T-helper 2 cell (primary cell): ENCODE data around the gene CLCNKB.
"Not testable (repeated sequence)": the region's sequence is repeated elsewhere in the genome, so short reads cannot be mapped to it uniquely, and the experiment has no call there.

Experiments
- DNase-seq, 5 experiments: peaks; one replicate each; pipeline versions ENCODE4 v3.0.0 to v3.0.0-alpha.2; 2012 to 2022

CLCNKB gene

GRCh38 chr1:16061989-16062686, 18.6 kb downstream of the CLCNKB start:
- not testable (repeated sequence) for DNase-seq

- DNase-seq = not testable (repeated sequence)
Measured at GRCh38 chr1:16062687-16063075, 19.1 kb downstream of the CLCNKB start.

GRCh38 chr1:16063226-16063829, 19.7 kb downstream of the CLCNKB start:
- DNase-seq = no peak

- no peak for DNase-seq
Measured at GRCh38 chr1:16063921-16064320, 20.3 kb downstream of the CLCNKB start.

DNA sequence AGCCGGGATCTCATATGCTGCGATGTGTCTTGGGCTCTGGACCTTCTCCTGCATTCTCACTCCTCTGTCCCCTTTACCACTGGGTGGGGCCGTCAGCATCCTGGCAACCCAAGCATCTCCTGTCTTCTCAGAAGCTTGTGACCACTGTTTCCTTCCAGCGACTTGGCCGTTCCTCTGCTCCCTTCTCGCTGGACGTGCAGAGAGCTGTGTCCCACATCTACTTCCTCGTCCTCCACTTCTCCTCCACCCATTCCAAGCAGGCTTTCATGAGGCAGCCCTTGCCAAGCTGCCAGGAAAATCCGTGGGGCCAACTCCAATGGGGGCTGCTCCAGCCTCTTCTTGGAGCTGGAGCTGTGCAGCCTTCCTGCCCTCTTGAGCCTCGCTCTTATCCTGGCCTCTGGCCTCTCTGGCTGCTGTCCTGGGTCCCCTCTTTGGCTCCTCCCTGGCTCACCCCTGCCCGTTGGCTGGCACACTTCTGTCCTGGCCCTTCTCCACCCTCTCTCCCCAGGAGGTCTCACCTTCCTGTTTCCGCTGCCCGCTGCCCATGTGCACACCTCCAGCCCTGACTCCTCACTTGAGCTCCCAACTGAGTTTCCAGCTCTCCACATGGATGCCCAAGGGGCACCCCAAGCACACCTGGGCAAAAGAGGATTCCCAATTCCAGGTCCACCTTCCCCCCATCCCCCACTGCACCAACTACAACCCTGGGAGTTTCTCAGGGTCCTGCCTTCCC, 21.1 kb downstream of the CLCNKB start:
- no peak for DNase-seq

DNA sequence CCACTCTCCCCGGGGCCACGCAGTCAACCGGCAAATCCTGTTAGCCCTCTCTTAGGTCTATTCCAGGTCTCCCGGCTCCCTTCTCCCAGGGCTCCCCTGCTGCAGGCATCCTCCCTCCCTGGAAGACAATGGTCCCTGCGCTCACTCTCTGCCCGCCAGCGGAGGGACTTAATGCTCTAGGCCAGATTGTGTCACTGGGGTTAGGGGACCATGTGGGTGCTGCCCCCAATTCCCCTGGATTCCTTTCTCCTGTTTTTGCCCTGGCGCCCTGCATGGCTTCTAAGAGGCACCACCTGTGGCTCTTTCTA, 21.6 kb downstream of the CLCNKB start:
- DNase-seq = no peak

- no peak for DNase-seq
Measured at GRCh38 chr1:16066245-16066644, 22.7 kb downstream of the CLCNKB start.

DNA sequence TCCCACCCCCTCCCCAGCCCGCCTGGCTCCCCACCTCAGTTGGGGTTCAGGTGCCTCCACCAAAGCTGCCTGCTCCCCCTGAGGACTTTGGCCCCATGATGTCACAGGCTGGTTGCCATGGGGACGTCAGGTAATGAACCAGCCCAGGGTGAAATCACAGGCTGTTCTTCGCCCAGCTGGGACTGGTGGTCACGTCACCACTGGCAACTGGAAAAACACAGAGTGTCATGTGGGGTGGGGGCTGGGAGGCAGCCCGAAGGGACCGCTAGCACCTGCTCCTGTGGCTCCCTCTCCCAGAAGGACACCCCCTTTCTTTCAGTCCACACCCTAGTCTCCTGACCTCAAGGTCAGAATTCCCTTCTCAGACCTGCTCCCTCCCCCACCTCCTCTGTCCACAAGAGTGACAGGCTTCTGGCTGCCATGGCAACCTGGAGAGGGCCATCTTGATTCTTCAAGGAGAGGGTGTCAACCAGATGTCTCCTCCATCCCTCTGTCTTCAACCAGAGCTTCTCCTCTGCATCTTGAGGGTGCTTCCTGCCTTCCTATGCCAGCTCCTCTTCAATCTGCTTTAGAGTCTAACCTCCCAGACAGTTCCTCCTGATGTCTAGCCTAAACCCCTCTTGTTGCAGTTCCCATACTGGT, 23.7 kb downstream of the CLCNKB start:
- DNase-seq = no peak

- DNase-seq = no peak
Measured at GRCh38 chr1:16067933-16068332, 24.4 kb downstream of the CLCNKB start.

GRCh38 chr1:16068356-16069270, 25.0 kb downstream of the CLCNKB start:
- no peak for DNase-seq

DNA sequence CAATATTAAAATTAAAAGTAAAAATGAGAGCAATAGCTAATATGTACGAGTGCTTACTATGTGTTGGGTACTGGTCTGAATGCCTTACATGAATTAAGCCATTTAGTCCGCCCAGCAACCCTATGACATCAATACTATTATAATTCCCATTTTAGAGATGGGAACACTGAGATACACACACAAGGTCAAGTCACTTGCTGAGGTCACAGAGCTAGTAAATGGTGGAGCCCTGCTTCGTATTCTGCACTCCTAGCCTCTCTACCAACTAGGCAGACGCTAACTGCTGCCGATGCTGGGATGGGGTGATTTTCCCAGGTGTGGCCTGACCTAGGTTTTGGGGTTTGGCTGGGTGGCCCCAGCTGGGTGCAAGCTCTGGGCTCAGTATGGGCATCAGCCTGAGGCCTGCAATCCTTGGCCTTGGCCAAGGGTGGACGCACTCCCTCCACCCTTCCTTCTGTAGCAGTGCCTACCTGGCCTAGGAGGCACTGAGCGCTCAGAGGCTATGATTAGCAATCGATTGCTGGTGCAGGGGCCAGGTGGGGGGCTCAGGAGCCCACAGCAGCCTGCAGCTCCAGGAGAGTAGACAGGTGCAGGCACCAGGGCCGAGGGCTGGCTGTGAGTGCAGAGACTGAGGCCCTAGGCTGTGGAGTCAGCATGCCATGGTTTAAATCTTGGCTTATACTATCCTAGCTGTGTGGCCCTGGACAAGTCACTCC, 27.2 kb downstream of the CLCNKB start:
- no peak for DNase-seq

GRCh38 chr1:16071614-16072013, 28.0 kb downstream of the CLCNKB start:
- no peak for DNase-seq

DNA sequence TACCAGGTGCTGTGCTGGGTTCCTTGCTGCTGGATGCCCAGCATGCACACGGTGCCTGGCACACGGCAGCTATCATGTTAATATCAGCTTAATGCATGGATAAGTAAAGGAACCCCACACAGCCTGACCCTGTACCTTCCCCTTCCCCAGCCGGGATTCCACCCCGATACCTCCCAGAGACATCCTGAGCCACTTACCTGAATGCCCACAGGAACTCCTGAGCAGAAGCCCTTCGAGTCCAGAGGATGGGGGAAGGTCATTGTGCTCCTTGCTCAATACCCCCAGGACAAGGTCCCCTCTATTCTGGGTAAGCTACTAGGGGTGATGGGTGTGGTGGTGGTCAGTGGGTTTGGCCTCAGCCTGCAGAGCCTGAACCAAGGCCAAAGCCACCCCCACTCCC, 28.5 kb downstream of the CLCNKB start:
- DNase-seq = no peak

DNA sequence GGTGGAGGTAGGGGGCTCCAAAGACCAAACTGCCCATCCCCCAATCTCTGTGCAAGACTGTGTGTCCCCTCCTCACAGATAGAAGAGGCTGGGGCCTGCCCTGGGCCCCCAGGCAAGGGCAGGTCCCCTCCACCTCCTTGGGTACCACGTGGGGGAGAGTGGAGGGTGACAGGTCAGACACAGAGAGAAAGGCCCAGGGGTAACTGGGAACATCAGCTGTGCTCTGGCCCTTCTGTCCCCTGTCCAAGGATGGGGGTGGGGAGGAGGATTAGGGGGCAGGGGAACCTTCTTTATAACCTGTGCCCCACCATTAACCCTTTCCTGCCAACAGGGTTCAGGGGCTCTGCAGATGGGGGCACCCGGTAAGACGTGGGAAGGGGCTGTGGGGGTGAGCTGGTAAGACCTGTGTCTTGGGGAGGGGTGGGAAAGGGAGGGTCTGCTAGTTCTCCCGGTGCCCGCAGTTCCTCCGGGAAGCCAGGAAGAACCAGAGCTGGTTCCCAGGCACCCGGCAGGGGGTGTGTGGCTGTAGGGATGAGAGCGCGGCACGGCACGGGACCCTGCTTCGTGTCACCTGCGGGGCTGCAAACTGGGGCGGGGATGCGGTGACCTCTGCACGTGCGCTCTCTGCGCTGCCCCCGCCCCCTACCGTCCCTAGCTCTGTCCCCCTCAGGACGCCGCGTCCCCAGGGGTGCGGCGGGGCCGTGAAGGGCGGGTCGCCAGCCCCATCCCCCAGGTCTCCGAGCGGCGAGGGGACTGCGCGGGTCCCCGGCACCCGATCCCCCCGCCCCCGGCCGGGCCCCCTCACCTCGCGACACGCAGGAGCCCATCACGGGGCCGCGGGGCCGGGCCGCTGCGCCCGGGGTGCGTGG, 29.3 kb downstream of the CLCNKB start:
- no peak for DNase-seq

- peak; percentile 8 to 41 (median 23) for DNase-seq
Measured at GRCh38 chr1:16073490-16074119, 30.0 kb downstream of the CLCNKB start, which contains the start of gene FAM131C. FAM131C (minus strand) TSS chr1:16073651; CDS start chr1:16073442, 209 bp downstream.

DNA sequence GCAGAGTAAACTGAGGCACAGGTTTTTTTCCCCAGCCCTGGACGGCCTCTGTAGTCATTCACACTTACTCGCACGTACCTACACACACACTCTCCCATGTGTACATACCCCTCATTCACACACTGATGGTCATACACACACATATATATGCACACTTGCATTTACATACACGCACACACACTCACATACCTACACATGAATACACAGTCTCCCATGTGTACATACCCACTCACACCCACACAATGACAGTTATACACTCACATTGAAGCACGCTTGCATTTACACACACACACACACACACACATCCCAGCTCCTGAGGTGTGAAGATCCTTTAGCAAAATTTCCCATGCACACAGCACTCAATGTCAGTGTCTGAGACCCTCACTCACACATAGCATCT, 30.6 kb downstream of the CLCNKB start:
- DNase-seq = no peak

DNA sequence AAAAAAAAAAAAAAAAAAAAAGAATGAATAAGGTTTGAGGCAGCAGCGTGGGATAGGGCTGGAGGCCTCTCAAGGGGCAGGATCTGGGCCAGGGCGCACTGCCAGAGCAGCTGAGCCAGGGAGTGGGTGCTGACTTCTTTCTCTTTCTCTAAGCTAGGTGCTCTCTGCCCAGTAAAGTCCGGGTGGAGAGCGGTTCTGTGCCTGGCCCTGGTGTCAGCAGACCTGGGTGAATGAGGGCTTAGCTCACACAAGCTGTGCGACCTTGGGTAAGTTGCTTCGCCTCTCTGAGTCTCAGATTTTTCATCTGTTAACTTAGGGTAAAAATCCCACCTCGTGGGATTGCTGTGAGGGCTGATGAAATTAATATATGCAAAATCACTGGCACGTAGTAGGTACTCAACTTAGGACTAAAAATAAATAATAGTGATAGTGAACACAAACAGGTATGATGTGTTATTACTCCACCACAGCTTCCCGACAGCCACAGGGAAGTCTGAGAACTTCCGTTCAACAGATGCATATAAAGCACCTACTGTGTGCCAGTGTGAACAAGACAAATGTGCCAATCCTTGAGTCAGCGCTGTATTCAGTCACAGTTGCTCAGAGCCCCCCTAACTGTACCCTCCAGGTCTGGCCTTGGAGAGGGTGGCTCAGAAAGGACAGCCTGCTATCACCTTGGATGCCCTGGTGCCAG, 31.9 kb downstream of the CLCNKB start:
- DNase-seq = no peak

DNA sequence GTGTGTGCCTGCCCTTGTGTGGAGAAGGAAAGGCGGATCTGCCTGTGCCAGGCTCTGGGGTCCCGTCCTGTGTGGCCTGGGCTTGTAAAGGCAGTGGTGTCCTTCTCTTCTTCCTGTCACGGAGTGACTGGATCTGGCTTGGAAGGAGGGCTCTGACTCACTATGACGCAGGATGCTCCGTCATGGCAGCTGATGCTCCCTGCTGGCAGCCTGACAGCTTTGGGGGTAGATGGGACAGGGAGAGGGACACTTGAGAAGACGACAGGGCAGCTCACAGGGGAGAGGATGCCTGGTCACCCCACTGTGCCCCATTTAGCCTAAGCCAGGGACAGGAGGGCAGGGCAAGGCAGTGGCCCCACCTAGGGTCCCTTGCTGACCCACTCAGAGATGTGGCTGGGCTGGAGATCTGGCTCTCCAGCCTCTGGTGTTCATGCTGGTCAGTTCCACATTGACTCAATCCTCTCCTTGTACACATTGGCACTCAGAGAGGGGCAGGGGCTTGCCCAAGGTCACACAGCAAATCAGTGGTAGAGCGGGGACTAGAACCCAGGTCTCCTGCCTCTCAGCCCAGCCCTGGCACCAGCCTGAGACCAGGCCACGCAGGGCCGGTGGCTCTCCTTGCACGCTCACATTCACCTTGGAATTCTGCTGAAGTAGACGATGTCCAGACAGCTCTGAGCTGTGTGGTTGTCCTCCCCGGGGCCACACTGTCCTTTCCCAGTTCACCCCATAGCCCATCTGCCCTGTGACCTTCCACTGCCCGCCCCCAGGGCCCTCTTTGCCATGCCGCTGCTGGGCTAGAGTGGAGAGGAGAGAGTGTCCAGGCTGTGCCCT, 32.7 kb downstream of the CLCNKB start:
- no peak for DNase-seq

DNA sequence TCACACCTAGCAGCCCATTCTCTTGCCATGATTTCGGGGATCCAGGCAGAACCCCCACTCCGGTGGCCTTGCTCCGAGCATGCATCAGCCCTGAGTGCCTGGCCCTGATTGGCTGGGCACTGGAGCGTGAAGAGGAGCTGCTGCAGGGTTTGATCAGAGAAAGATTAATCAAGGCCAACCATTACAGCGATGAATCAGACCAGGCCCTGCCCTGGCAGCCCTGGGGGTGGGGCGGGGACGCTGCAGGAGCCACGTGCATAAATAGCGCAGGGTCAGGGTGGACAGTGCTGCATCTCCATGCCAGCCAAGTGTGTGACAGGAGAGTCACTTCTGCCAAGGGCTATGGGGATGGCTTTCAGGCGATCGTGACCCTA, 33.3 kb downstream of the CLCNKB start:
- DNase-seq = no peak
